Activated CD4-positive, CD25-positive, alpha-beta regulatory T cell (primary cell): ENCODE measurements around the gene FKBP6.
A peak's percentile ranks its signal among the peaks of the same experiment; 100 is the strongest.
"Not testable (repeated sequence)": the region's sequence is repeated elsewhere in the genome, so short reads cannot be mapped to it uniquely, and the experiment has no call there.

Source experiments
- DNase-seq, 4 experiments: peaks; one replicate each; lab custom pipeline; 2025; lab: John Stamatoyannopoulos, UW

The FKBP6 gene

DNA sequence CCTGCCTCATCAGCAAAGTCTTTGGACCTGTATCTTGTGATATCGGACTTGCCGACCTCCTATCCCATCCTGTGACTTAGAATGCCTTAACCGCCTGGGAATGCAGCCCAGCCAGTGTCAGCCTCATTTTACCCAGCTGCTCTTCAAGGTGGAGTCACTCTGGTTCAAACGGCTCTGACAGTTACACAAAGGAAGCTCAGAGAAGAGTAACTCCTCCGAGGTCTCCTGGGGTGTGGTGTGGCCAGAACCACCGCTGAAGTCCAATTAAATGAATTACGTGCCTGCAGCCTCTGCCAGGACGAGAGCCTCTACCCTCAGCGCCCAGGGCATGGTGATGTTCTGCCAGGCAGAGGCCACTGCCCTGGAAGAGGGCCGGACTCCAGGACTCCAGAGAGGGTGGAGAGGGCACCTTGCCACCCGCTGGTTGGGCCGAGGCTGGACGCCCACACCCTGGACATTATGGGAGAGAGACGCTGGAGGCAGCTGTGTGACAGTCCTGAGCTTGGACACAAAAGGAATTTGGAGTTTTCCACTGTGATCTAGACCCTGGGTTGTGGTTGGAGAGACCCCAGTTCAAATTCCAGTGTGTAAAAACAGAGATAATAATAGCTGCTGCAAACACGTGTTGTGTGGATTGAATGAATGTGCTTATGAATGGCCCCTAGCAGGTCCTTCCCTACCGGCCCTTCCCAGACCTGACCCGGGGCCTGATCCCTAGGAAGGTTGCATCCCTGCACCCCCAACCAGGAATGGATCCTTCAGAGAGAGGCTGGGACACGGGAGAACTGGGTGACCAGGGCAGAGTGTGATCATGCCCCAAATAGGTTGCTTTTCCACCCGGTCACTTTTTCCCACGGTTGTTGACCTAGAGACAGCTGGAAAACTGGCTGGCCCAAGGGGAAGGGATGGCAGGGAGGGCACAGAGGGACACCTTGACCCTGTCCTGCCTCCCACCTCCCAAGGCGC lies 67.9 kb downstream of the FKBP6 start:
- no peak for DNase-seq

DNA sequence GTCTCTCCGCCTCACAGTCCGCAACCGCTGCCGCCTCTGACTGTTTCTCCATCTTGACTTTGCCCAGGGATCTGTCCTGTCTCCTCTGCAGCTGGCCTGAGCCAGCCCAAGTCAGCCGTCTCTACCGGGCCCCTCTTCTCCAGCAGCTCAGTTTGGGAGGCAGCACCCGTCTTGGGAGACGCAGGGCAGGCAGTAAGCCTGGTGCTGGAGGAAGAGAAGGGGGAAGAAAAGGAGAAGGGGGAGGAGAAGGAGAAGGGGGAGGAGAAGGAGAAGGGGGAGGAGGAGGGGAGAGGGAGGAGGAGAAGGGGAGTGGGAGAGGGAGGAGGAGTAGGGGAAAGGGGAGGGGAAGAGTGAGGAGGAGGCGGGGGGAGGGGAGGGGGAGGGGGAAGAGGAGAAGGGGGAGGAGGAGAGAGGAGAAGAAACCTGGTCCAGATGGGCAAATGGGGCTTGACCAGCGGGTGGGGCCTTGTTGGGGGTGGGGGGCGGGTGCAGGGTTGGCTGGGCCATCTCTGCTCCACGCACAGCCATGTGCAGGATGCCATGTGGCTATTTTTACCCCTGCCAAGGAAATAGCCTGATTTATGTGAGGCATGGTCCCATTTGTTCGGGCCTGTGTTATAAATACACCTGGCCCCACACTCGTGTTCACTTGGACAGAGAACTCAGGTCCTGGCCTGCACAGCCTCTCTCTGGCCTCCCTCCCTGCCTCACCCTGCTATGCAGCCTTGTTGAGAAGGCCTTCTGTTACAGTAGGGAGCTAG lies 69.7 kb downstream of the FKBP6 start:
- DNase-seq: no peak

DNA sequence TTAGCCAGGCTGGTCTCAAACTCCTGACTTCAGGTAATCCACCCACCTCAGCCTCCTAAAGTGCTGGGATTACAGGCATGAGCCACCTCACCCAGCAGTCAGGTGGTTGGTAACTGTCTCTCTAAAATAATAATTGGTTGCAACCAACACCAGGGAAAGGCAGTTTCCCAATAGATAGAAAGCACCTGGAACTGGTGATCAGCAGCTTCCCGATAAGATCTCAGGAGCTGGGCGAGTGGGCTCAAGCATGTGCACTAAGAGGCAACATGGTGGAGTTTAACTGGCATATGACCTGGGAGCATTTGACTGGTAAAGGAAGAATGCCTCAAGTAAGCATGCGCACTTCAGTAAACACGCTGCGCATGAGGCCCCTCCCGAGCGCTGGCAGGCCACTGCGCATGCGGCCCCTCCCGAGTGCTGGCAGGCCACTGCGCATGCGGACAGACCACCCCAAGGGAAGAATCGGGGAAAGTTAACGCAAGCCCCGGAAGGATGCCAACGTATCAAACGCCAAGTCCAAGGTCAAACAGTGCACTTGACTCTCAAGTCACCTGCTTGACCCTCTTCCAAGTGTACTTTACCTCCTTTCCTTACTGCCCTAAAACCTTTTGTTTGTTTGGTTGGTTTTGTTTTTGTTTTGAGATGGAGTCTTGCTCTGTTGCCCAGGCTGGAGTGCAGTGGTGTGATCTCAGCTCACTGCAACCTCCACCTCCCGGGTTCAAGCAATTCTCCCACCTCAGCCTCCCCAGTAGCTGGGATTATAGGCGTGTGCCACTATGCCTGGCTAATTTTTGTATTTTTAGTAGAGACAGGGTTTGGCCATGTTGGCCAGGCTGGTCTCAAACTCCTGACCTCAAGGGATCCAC lies 71.5 kb downstream of the FKBP6 start:
- DNase-seq: peak in 2 of 4 experiments; percentile 11 to 19

DNA sequence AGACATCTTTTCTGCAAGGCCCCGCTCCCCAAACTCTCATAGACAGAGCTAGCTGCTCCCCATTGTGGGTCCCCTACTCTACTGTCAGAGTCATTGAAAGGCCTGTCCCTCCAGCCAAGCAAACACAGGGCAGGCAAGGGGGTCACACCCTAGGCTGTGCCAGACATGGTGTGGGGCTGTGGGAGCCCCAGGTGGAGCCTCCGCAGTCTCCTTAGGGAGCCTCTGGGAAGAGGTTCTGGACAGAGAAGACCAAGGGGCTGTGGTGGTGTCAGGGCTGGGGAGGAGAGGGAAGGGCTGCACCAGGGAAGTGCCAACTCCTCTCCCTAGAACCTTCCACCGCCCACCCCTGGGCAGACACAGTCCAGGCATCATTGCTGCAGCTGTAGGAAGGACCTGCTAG lies 76.9 kb downstream of the FKBP6 start:
- not testable (repeated sequence) for DNase-seq
